Measurements from ENCODE around the gene PPP1R14C. TPM values are rescaled to one million over a fixed set of nuclear protein-coding genes. Genes with fewer than 3 reads are reported as not detected.

PPP1R14C gene
- total and polyA plus RNA-seq, 2 experiments from 2014 or later = 1.1 to 1.4 TPM

- TF ChIP-seq ZNF462 (CRISPR knock-in tag; IDR thresholded peaks at IDR 0.05) (no peak), ZNF114 (CRISPR knock-in tag; IDR thresholded peaks at IDR 0.05) (no peak), ZNF331 (CRISPR knock-in tag; IDR thresholded peaks at IDR 0.05; ENCODE audit: low read depth) (no peak), JUNB (IDR thresholded peaks at IDR 0.05; ENCODE audit: unreplicated experiment) (no peak), POLR2AphosphoS5 (IDR thresholded peaks at IDR 0.05; ENCODE audit: low read depth) (no peak)
Observed at GRCh38 chr6:150275489-150275888, 132.6 kb downstream of the PPP1R14C start (continued).

GRCh38 chr6:150276168-150276936 is 133.5 kb downstream of the PPP1R14C start:
- Histone ChIP-seq H3K27me3 (ENCODE audit: insufficient read depth) (no peaks in the 10 kb centered on the region), H3K9me2 (ENCODE audit: insufficient read depth) (peaks cover 8% of the 10 kb centered on the region; the same call in 1 of the 2 replicates), H3K4me2 (no peak overlapping the region), H3K27ac (ENCODE audit: low read depth) (no peak overlapping the region), H3K36me3 (ENCODE audit: insufficient read depth) (no peaks in the 10 kb centered on the region), H4K20me1 (replicated peaks; ENCODE audit: insufficient read depth) (no peaks in the 10 kb centered on the region; the same call in 1 of the 2 replicates), H3F3A (replicated peaks; ENCODE audit: low read depth) (no peaks in the 10 kb centered on the region), H2AFZ (no peak overlapping the region), H3K79me2 (replicated peaks; ENCODE audit: insufficient read depth) (no peaks in the 10 kb centered on the region), H3K4me3 (no peak overlapping the region), H3K4me1 (ENCODE audit: insufficient read depth) (no peaks in the 10 kb centered on the region)
- TF ChIP-seq EZH2phosphoT487 (IDR thresholded peaks at IDR 0.05; ENCODE audit: unreplicated experiment) = no peak
- H3K27ac Mint-ChIP-seq = no peak overlapping the region
- ATAC-seq = no peak
- no peak for DNase-seq (ENCODE audit: low spot score)
- H3K27me3 Mint-ChIP-seq (ENCODE audit: insufficient read depth, low read depth, poor library complexity) = peaks cover 4% of the 10 kb centered on the region
- H3K9me3 Mint-ChIP-seq = no peaks in the 10 kb centered on the region
- H3K4me1 Mint-ChIP-seq = no peaks in the 10 kb centered on the region; the same call in 2 of the 3 replicates
- H3K36me3 Mint-ChIP-seq (ENCODE audit: low read depth) = no peaks in the 10 kb centered on the region
- no peak overlapping the region for H3K4me3 Mint-ChIP-seq
